Stimulated activated CD8-positive, alpha-beta memory T cell treated with anti-CD3 and anti-CD28 coated beads, Interleukin-12 subunit alpha, Interleukin-12 subunit beta, amount 100 ng/mL, for 24 hours (primary cell): ENCODE results near the gene SMARCB1.

ENCODE experiments used
- DNase-seq: peaks from one replicate; pipeline ENCODE4 v3.0.0-alpha.2; 2020; ENCODE audit errors: extremely low read depth

Gene SMARCB1

DNA sequence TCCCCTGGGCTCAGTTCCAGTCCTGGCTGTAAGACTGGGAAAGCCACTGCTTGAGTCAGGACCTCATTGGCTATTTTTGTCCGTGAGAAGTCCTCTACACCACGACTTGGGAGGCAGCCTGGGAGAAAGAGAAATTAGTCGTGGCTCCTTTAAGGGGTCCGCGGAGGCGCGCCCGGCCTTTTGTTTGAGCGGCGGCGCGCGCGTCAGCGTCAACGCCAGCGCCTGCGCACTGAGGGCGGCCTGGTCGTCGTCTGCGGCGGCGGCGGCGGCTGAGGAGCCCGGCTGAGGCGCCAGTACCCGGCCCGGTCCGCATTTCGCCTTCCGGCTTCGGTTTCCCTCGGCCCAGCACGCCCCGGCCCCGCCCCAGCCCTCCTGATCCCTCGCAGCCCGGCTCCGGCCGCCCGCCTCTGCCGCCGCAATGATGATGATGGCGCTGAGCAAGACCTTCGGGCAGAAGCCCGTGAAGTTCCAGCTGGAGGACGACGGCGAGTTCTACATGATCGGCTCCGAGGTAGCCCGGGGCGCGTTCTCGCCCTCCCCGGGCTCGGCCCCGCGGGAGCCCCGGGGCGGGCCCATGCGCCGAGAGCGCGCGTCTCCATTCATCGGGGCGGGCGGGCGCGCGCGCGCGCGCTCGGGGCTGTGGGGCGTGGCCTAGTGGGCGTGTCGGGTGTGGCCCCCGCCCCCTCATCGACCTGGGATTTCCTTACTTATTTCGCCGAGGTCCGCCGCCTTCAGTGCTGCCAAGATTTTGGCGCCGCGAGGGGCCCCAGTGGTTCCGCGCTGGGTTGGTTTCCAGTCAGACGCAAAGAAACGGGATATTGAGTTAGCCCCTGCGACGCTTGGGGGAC is at the start of gene SMARCB1:
Gene SMARCB1 (plus strand): TSS at position 215 of the 848 bp plus-strand sequence. CDS start 204 bp downstream, at position 419.
- DNase-seq: peak; percentile 74

DNA sequence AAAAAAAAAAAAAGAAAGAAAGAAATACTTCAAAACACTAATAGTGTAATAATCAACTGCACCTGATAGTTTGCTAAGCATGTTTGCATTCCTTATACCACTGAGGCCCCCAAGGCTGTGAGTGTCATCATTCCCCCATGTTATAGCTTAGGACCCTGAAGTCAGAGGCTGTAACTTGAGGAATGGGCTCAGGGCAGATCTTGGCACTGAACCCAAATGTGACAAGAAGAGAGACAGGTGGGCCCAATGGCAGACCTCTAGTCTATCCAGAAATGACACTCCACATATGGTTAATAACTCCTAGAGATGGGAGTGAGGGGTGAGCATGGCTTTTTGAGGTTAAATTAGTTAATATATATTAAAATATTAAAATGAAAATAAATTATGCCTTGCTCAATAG is 49.1 kb upstream of the SMARCB1 start:
- no peak for DNase-seq

DNA sequence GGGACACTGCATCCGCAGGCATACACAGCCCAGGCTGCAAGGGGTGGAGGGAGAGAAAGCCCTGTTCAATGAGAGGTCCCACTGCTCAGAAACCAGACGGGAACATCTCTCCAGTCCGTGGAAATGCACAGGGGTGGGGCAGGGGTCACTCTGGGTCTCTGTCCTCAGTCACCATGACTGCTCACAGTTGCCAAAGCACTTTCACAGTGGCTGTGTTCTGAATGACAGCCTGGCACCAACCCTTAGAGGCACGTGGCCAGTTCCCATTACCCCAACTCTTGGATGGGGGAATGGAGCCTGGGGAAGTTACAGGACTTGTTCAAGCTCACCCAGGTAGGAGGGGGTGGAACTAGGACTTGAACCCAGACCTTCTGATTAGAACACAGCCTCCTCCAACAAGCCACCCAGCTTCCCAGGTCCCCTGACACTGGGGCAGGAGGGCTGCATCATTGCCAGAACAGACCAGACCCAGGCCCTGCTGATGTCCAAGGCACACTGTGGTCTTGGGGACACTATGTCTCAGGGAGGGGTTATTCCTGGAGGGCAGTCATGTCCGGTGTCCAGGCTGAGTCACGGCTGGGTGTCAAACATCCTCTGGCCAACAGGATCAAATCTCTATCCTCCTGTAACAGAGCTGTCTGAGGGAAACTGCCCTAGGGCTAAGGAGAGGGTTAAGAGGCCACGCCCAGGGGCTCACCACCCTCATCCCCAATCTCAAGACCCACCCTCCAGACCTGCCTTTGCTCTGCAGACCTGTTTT is 44.1 kb upstream of the SMARCB1 start:
- no peak for DNase-seq

GRCh38 chr22:23743303-23743705 is 43.5 kb upstream of the SMARCB1 start:
- no peak for DNase-seq

DNA sequence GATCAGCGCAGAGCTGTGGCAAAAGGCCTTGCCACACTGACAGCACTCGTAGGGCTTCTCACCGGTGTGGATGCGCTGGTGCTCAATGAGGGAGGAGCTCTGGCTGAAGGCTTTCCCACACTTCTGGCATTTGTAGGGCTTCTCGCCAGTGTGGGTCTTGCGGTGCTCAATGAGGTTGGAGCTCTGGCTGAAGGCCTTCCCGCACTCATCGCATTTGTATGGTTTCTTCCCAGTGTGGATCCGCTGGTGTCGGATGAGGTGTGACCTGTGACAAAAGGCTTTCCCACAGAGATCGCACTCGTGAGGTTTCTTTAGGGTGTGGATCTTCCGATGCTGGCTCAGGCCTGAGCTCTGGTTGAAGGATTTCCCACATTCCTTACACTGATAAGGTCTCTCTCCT is 42.8 kb upstream of the SMARCB1 start:
- no peak for DNase-seq

DNA sequence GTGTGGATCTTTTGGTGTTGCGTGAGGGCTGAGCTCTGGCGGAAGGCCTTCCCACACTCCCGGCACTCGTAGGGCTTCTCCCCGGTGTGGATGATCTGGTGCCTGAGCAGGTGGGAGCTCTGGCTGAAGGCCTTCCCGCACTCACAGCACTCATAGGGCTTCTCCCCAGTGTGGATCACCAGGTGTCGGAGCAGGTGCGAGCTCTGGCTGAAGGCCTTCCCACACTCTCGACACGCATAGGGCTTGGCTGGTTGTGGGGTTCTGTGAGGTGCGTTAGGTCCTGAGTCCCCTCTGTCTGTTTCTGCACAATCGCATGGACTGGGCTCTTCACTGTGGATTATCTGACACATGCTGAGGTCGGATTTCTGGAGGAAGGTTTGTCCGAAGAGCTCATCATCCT is 42.3 kb upstream of the SMARCB1 start:
- DNase-seq: no peak

GRCh38 chr22:23745791-23746190 is 41.0 kb upstream of the SMARCB1 start:
- no peak for DNase-seq

- DNase-seq: no peak
These were observed 36.9 kb upstream of the SMARCB1 start for GRCh38 chr22:23749841-23750301.

DNA sequence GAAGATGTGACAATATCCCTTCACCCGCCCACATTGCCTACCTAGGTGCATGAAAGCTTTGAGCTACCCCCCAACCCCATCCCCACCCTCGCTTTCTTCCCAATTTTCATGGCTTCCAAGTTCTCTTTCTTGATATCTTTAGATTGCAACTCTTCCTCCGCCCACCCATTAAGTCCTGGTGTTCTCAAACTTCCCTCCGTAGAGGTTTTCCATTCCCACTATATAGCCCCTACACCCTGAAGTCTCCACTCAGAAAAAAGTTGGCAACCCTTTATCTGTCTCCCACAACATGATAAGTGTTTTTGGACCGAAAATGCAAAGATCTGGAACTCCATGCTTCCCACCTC is 36.4 kb upstream of the SMARCB1 start:
- DNase-seq: no peak

GRCh38 chr22:23750714-23751440 is 35.9 kb upstream of the SMARCB1 start, which contains the start of gene ZNF70:
Gene ZNF70 (minus strand): TSS chr22:23751112. CDS start chr22:23745140, 5,972 bp downstream.
- DNase-seq: peak; percentile 74

- DNase-seq: no peak
These were observed 35.2 kb upstream of the SMARCB1 start for GRCh38 chr22:23751441-23751996.

DNA sequence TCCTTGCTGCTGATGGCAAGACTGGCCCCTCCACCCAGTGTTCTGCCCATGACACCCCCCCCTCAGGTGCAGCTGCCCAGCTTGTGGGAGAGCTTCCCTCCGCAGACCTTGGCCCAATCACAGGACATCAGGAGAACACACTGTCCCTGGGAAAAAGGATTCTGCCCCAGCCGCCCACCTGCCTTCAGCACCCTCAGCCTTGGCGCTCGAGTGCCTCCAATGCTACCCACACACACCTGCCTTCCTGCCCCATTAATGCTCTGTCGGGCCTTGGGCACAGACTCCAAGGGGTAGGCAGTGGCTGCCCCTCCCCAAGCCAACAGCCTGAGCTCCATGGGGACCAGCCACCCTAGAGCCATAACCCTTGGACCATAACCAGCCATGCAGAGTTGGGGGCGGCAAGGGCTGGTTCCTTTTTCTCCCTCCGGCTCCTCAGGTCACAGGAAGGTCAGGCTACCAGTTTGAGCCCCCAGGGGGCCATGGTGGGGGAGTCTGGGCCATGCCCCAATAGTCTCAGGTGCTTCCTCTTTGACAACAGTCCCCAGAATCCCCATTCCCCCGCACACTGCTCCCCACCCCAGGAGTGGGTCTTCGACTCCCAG is 34.6 kb upstream of the SMARCB1 start:
- no peak for DNase-seq

- no peak for DNase-seq
These were observed 34.0 kb upstream of the SMARCB1 start for GRCh38 chr22:23752750-23753149.

DNA sequence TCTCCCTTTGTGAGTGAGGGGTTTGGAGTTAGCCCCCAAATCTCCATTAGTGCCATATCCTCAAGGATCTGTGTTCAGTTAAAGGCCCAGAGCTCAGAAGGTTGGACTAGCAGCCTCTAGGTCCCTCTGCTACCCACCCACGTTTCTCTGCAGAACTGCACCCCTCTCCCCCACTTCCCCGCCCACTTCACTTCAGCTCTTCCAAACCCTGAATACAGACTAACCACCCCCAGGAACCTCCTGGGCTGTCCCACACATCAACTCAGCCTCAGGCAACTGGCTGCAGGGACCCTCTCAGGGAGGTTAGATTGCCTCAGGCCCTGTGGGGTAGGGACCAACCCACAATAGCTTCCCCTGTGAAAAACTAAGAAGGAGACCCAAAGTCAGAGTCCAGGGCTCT is 33.4 kb upstream of the SMARCB1 start:
- DNase-seq: no peak

DNA sequence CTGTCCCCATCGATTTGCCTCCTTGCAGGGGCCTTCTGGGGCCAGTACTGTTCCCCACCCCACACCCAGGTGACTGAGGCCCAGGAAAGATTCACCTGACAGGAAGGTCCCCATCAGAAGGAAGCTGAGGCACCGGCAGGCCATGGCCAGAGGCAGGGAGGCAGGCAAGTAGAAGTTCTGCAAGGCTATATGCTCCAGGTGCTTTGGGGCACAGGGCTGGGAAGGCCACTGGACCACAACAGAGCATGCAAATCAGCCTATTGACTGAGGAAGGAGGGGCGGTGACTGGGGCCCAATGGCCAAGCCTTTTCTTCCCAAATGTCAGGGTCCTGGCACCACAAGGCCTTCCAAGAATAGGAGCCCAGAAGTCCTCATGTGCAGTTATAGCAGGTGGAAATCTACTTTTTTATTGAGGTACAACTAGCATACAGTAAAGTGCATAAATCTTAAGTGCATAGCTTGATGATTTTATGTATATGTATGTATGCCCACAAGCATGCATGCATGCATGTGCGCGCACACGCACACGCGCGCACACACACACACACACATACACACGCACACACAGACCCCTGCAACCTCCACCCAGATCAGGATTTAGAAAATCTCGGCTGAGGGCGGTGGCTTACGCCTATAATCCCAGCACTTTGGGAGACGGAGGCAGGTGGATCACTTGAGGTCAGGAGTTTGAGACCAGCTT is 32.4 kb upstream of the SMARCB1 start, which contains the start of gene VPREB3:
Gene VPREB3 (minus strand): TSS at position 206 of the 700 bp plus-strand sequence. CDS start 62 bp downstream, at position 144.
- DNase-seq: no peak

- no peak for DNase-seq
These were observed 31.7 kb upstream of the SMARCB1 start for GRCh38 chr22:23754980-23755636.

DNA sequence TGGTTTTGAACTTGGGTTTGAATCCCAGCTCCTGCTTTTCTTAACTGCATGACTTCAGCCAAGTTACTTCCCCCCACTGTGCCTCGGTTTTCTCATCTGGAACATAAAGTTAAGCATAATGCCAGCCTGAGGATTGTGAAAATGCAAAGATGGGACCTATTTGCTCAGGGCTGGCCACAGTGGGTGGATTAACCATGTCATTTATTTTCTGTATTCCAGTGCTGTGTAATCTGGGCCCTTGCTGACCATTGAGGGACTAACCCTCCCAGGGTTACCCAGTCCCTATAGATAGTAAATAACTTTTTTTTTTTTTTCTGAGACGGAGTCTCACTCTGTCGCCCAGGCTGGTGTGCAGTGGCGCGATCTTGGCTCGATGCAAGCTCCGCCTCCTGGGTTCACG is 31.1 kb upstream of the SMARCB1 start:
- DNase-seq: no peak

- DNase-seq: no peak
These were observed 29.9 kb upstream of the SMARCB1 start for GRCh38 chr22:23756891-23757290.

DNA sequence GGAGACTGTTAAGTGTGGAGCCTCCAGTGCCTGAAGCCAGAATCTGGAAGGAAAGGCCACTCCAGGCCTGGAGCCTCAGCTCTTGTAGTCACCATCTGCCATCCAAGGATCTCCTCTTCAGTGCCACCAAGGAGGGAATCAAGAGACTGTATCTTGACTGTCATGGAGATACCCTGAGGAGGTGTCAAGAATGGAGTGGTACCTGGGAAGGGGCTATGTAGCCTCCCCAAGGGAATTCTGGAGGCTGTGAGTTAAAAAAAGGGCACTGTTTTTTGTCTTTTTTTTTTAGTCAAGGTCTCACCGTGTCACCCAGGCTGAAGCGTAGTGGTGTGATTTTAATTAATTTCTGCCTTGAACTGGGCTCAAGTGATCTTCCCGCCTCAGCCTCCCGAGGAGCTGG is 27.2 kb upstream of the SMARCB1 start:
- DNase-seq: no peak

DNA sequence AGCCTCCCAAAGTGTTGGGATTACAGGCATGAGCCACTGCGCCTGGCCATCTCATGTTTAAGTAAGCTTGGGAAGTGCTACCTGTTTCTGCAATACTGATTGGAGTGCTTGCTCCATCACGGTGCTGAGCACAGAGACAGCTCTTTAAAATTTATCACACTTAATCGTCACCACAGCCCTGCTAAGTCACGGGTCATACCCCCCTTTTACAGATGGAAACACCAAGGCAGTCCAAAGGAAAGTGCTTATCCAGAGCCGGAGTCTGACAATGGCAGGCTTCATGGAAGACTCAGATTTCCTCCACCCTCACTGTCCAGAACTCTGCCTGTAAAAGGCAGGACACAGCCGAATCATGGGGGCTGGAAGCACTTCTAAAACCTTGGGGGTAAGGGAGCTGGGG is 26.7 kb upstream of the SMARCB1 start:
- no peak for DNase-seq
